ENCODE data around the gene ATP6V0A4.

ATP6V0A4 gene

DNA sequence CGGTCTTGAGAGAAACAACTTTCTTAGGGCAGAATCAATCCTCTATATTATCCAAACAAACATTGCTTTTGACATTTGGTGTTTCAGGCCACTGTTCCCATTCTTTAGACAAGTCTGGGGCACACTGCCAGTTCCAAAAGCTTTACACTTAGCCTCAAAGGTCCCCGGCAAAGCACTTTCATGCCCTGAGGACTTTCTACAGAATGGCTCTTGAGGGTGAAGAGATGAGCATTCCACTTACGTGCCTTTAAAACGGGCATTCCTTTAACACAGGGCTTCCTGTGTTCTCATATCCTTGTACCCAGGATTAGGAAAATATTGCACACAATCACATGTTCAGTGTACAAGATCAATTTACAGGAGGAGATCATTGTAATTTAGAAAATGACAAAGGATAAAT is 13.3 kb downstream of the ATP6V0A4 start:
- no peak overlapping the region for H3K4me3 ChIP-seq (ENCODE audit: low read length)
- TF ChIP-seq ZNF274 (IDR thresholded peaks at IDR 0.05; ENCODE audit: low read depth, low read length), result no peak

DNA sequence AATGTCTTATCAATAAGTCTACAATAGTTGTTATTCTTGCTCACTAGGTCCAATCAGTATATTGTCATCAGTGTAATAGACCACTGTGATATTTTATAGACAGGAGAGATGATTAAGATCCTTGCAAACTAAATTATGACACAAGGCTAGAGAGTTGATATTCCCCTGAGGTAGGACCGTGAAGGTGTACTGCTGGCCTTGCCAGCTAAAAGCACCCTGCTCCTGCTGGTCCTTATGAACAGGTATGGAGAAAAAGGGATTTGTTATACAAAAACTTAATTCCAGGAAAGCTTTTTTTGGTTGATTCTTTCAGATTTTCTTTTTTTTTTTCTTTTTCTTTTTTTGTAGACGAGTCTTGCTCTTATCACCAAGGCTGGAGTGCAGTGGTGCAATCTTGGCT is 17.0 kb downstream of the ATP6V0A4 start:
- no peak for TF ChIP-seq ZNF274 (IDR thresholded peaks at IDR 0.05; ENCODE audit: low read depth, low read length)
- H3K4me3 ChIP-seq (ENCODE audit: low read length), result no peak overlapping the region

GRCh38 chr7:138776166-138776833 is 21.7 kb downstream of the ATP6V0A4 start:
- TF ChIP-seq ZNF274 (IDR thresholded peaks at IDR 0.05; ENCODE audit: low read depth, low read length), result no peak
- no peak overlapping the region for H3K4me3 ChIP-seq (ENCODE audit: low read length)

- TF ChIP-seq ZNF274 (IDR thresholded peaks at IDR 0.05; ENCODE audit: low read depth, low read length), result no peak
- H3K4me3 ChIP-seq (ENCODE audit: low read length), result no peak overlapping the region
These were observed 24.2 kb downstream of the ATP6V0A4 start for GRCh38 chr7:138773817-138774216.

- no peak overlapping the region for H3K4me3 ChIP-seq (ENCODE audit: low read length)
- TF ChIP-seq ZNF274 (IDR thresholded peaks at IDR 0.05; ENCODE audit: low read depth, low read length), result no peak
These were observed 24.8 kb downstream of the ATP6V0A4 start for GRCh38 chr7:138773176-138773575.

DNA sequence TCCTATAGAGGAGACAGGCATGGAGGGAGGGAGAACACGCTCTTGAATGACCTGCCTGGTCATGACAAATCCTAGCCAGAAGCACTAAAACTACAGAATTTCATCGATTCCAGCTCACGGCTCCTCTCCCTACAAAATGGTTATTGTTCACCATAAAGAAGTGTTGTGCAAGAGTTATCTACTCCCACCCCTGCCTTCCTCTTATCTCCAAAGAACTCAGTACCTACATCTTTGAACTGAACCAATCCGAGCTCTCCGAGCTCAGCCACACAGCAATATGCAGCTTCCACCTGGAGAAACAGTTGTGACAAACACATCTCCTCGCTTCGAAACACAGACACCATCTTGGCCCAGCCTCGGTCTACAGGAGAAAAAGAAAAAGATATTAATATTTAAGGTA is 27.1 kb downstream of the ATP6V0A4 start:
- H3K4me3 ChIP-seq (ENCODE audit: low read length), result no peak overlapping the region
- TF ChIP-seq ZNF274 (IDR thresholded peaks at IDR 0.05; ENCODE audit: low read depth, low read length), result no peak

DNA sequence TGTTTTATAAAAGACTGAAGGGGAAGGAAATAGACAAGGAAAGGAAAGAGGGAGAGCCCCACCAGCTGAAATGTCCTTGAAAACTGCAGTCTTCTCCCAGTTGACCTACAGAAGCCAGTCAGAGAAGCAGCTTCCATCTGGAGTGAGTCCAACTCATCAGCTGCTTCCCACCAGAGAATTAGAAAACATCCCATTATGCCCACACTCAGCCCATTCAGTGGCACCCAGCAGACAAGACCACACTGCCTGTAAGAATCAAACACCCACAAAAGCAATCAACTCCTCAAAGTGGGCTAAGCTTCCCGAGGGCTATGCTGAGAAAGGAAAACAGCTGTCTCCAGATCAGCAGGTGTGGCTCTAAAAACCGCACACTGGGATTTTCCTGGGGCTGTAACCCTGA is 29.8 kb downstream of the ATP6V0A4 start:
- no peak overlapping the region for H3K4me3 ChIP-seq (ENCODE audit: low read length)
- no peak for TF ChIP-seq ZNF274 (IDR thresholded peaks at IDR 0.05; ENCODE audit: low read depth, low read length)

DNA sequence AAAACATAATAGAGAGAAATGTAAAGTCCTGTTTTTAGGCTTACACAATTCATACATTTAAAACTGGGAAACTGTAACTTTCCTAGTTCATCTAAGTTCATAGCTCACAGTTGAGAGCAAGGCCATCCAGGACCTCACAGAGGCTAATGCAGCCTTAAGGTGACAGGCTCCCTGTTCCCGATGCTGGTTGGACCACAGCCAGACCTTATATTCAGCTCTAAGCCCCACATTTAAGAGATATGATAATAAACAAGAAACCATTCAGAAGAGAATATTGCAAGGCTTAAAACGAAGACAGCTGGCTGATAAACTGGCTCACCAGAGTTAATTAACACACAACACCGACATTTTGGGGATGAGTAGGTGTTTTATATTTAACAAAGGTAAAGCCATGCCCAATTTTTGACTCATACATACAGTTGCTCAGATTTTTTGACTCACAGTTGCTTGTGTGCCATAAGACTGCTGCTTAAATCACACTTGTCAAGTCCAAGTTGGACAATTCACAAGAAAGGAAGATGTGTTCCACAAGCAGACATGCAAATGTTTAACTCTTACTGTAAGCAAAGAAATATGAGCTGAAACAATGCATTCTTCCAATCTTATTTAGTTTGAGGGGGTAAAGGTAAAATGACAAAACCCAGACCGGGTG is 41.3 kb downstream of the ATP6V0A4 start:
- no peak overlapping the region for H3K4me3 ChIP-seq (ENCODE audit: low read length)
- no peak for TF ChIP-seq ZNF274 (IDR thresholded peaks at IDR 0.05; ENCODE audit: low read depth, low read length)

GRCh38 chr7:138755842-138756590 is 42.0 kb downstream of the ATP6V0A4 start:
- H3K4me3 ChIP-seq (ENCODE audit: low read length), result no peak overlapping the region
- TF ChIP-seq ZNF274 (IDR thresholded peaks at IDR 0.05; ENCODE audit: low read depth, low read length), result no peak

DNA sequence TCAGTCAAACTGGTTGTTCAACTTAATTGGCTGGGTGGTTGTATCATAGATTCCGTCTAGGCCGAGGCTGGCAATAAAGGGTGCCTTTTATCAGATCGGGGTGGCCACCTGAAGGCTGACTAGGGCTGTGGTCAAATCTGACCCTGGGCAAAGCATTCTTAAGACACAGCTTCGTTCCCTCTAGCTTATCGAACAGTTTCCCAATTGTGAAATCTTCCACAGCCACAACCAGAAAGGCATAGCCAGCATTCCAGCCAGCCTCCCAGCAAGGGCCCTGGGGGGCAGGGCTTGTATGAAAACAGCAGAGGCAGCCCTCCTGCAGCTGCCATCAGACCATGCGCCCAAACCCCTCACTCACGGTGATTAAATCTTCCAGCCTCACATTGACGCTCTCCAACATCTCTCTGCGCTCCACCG is 42.7 kb downstream of the ATP6V0A4 start:
- H3K4me3 ChIP-seq (ENCODE audit: low read length), result no peak overlapping the region
- no peak for TF ChIP-seq ZNF274 (IDR thresholded peaks at IDR 0.05; ENCODE audit: low read depth, low read length)

DNA sequence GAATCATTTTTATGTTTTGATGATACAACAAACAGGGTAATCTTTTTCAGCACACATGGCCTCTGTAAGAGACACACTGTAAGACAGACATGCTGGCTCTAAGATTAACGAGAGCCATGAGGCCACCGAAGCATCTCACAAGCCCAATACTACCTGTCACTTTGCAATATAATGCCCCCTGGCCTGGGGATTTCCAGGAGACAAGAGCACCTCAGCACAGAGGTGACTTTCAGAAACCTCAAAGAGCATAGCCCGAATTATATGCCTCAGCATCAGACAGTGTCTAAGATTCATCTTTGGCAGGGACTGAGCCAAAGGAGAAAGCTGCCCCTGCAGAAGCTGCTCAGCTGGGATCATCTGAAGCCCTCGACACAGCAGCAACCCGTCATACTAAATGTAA is 44.4 kb downstream of the ATP6V0A4 start:
- no peak for TF ChIP-seq ZNF274 (IDR thresholded peaks at IDR 0.05; ENCODE audit: low read depth, low read length)
- H3K4me3 ChIP-seq (ENCODE audit: low read length), result no peak overlapping the region

- H3K4me3 ChIP-seq (ENCODE audit: low read length), result no peak overlapping the region
- TF ChIP-seq ZNF274 (IDR thresholded peaks at IDR 0.05; ENCODE audit: low read depth, low read length), result no peak
These were observed 44.9 kb downstream of the ATP6V0A4 start for GRCh38 chr7:138753150-138753518.

DNA sequence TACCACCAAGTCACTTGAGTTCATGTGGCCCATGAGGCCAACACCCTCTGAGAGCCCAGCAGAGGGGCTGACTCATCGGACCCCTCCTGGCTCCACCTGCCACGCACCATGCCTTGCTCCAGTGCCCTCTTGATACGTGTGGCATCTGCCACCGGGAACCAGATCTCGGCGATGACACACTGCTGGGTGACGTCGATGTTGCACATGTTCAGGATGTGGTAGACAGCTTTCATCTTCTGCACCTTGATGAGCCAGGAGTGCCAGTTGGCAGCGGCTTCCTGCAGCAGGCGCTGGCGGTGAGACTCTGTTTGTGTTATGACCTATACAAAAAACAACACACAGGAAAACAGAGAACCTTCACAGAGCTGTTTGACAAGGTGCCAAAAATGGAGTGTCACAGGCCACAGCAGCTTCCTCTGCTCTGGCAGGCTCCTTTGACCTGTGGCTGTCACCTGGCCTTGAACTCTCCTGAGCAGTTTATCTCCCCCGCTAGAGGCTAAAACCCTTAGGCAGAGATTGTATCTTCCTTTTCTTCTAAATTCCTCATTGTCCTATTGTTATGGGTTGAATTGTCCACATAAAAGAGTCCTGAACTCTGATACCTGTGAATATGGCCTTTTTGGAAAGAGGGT is 45.4 kb downstream of the ATP6V0A4 start:
- no peak overlapping the region for H3K4me3 ChIP-seq (ENCODE audit: low read length)
- no peak for TF ChIP-seq ZNF274 (IDR thresholded peaks at IDR 0.05; ENCODE audit: low read depth, low read length)

GRCh38 chr7:138750901-138751464 is 47.0 kb downstream of the ATP6V0A4 start:
- TF ChIP-seq ZNF274 (IDR thresholded peaks at IDR 0.05; ENCODE audit: low read depth, low read length), result no peak
- no peak overlapping the region for H3K4me3 ChIP-seq (ENCODE audit: low read length)

Data from GM08714 (cell line).